ENCODE measurements around the gene PIGS.

PIGS gene

DNA sequence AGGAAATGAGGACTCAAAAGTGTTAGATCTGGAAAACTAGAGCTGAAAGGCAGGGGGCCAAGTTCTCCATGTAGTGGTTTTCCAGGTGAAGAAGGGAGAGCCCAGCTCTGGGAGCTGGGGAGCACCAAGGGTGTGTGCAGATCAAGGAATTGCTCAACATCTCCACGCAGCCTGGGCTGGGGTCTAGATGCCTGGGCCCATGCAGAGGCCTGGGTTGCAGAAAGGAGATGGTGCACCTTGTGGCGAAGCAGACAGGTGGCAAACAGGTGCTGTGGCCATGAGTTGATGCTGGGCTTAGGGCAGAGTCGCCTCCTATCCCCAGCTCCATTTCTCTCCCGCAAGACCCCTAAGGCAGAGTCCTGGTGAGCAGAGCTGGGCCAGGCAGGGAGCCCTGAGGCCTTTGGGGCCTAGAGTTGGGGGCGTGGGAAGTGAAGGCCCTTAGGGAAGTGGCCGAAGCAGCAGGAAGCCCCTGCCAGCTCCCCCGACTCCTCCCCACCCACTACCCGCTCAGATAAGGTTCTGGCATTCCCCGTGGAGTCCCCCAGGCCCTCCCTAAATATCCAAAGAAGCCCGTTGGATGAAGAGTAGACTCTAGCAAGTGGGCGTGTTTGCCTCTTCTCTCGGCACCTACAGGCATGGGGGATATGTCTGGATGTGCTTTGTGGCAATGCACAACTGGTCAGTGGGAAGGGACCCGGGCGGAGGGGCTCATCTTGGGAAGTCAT, 64.4 kb downstream of the PIGS start:
- DNase-seq (no peak), ATAC-seq (no peak)

DNA sequence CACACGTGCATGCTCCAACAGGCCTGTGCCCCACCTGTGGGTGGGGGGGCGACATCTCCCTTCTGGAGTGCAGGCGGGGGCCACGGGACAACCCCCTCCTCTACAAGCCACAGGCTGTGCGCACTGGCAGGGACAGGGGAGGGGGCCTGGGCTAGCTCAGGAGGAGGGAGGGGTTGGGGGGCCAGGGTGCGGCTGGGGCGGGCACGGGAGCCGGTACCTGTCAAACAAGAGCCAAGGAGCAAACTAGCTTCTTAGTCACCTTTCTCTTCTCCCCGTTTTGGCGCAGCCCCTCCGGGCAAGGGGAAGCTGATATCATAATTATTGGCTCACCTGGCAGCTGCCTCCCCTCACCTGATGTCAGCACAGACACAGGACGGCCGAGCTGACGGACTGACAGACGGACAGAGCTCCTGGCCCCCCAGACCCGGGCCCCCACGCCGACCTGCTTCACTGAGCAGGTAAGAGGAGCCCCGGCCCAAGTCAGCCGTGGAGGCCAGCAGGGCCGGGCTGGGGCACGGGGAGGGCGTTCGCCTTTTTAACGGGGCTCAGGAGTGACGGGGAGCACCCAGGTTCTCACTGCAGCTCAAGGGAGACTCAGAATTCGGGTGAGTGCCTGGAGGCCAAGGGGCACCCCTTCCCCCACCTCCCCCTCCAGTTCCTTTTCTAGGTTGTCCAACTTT, 65.2 kb downstream of the PIGS start, which contains the start of gene FOXN1:
FOXN1 (plus strand) TSS at position 363 of the 680 bp plus-strand sequence. CDS start 17,622 bp downstream, outside the sequence.
- ATAC-seq (no peak), DNase-seq (no peak)

DNA sequence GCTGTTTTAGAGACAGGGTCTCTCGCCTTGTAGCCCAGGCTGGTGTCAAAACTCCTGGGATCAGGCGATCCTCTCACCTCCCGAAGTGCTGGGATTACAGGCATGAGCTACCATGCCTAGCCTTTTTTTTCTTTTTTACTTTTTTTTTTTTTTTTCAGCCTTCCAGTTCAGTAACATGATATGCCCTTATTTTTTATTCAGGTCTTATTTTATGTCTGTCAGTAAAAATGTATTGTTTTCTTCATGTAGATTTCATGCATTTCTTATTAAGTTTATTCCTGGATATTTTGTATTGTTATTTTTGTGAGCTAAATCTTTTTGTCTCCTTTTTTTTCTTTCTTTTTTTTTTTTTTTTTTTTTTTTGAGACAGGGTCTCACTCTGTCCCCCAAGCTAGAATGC, 67.9 kb downstream of the PIGS start:
- ATAC-seq (no peak), DNase-seq (no peak)
